ENCODE data around the gene ANKK1.

ANKK1 gene

DNA sequence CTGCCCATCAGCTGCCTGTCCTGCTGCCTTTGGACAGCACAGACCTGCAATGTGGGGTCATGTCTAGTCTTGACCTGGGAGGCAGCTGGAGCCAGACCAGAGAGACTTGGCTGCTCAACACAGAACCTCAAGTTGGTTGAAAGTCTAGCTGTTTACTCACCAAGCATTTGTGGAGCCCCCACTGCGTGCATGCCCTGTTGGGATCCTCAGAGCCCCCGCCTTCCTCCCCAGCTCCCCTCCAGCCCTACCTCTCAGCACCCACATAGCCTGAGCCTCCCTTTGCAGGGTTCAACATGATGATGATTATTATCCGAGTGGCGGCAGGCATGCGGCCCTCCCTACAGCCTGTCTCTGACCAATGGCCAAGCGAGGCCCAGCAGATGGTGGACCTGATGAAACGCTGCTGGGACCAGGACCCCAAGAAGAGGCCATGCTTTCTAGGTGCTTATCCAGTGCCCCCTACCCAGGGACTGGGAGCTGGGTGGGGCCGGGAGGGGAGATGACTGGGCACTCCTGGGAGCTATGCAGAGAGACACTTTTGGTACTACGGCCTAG is 8.3 kb downstream of the ANKK1 start:
- TF ChIP-seq SNAI2 (CRISPR knock-in tag; IDR thresholded peaks at IDR 0.05) (no peak), ZNF8 (CRISPR knock-in tag; IDR thresholded peaks at IDR 0.05) (no peak), ZC3H10 (CRISPR knock-in tag; IDR thresholded peaks at IDR 0.05) (no peak)
- no peak for ATAC-seq

DNA sequence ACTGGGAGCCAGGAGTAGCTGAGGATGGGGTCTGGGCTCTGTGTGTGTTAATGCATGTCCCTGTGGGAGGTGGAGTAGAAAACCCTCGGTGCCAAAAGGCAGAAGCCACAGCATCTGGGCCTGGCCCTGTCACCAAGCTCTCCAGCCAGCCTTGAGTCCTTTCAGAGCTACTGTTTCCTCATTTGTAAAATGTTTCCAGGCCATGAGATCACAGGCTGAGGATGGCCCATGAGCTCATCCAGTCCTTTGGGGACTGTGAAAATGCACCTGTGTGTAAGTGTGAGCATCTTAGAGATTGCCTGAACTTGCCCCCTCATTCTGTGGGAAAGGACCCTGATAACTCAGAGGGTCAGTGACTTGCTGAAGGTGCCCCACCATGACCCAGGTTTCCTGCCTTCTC is 9.1 kb downstream of the ANKK1 start:
- TF ChIP-seq, protein P1, sequence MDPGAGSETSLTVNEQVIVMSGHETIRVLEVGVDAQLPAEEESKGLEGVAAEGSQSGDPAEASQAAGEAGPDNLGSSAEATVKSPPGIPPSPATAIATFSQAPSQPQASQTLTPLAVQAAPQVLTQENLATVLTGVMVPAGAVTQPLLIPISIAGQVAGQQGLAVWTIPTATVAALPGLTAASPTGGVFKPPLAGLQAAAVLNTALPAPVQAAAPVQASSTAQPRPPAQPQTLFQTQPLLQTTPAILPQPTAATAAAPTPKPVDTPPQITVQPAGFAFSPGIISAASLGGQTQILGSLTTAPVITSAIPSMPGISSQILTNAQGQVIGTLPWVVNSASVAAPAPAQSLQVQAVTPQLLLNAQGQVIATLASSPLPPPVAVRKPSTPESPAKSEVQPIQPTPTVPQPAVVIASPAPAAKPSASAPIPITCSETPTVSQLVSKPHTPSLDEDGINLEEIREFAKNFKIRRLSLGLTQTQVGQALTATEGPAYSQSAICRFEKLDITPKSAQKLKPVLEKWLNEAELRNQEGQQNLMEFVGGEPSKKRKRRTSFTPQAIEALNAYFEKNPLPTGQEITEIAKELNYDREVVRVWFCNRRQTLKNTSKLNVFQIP (CRISPR knock-in tag; IDR thresholded peaks at IDR 0.05; ENCODE audit: borderline replicate concordance, low read depth): no peak
- TF ChIP-seq, protein P2, sequence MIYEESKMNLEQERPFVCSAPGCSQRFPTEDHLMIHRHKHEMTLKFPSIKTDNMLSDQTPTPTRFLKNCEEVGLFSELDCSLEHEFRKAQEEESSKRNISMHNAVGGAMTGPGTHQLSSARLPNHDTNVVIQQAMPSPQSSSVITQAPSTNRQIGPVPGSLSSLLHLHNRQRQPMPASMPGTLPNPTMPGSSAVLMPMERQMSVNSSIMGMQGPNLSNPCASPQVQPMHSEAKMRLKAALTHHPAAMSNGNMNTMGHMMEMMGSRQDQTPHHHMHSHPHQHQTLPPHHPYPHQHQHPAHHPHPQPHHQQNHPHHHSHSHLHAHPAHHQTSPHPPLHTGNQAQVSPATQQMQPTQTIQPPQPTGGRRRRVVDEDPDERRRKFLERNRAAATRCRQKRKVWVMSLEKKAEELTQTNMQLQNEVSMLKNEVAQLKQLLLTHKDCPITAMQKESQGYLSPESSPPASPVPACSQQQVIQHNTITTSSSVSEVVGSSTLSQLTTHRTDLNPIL (CRISPR knock-in tag; IDR thresholded peaks at IDR 0.05; ENCODE audit: low read depth): no peak
- TF ChIP-seq ZNF8 (CRISPR knock-in tag; IDR thresholded peaks at IDR 0.05) (no peak), RARB (CRISPR knock-in tag; IDR thresholded peaks at IDR 0.05) (no peak), SNAI2 (CRISPR knock-in tag; IDR thresholded peaks at IDR 0.05) (no peak), ARNTL (CRISPR knock-in tag; IDR thresholded peaks at IDR 0.05; ENCODE audit: borderline replicate concordance, low read depth) (no peak), CSDC2 (CRISPR knock-in tag; IDR thresholded peaks at IDR 0.05) (no peak), GLIS3 (CRISPR knock-in tag; IDR thresholded peaks at IDR 0.05) (no peak), ZFP3 (CRISPR knock-in tag; IDR thresholded peaks at IDR 0.05) (no peak), ZNF565 (CRISPR knock-in tag; conservative IDR thresholded peaks at IDR 0.05; ENCODE audit: low read depth) (no peak), ZC3H10 (CRISPR knock-in tag; IDR thresholded peaks at IDR 0.05) (no peak), ISL1 (CRISPR knock-in tag; IDR thresholded peaks at IDR 0.05) (no peak), PPARA (CRISPR knock-in tag; IDR thresholded peaks at IDR 0.05; ENCODE audit: borderline replicate concordance) (no peak), TOX (CRISPR knock-in tag; IDR thresholded peaks at IDR 0.05; ENCODE audit: borderline replicate concordance) (no peak), ZNF70 (CRISPR knock-in tag; IDR thresholded peaks at IDR 0.05) (no peak)
- TF ChIP-seq, protein P3, sequence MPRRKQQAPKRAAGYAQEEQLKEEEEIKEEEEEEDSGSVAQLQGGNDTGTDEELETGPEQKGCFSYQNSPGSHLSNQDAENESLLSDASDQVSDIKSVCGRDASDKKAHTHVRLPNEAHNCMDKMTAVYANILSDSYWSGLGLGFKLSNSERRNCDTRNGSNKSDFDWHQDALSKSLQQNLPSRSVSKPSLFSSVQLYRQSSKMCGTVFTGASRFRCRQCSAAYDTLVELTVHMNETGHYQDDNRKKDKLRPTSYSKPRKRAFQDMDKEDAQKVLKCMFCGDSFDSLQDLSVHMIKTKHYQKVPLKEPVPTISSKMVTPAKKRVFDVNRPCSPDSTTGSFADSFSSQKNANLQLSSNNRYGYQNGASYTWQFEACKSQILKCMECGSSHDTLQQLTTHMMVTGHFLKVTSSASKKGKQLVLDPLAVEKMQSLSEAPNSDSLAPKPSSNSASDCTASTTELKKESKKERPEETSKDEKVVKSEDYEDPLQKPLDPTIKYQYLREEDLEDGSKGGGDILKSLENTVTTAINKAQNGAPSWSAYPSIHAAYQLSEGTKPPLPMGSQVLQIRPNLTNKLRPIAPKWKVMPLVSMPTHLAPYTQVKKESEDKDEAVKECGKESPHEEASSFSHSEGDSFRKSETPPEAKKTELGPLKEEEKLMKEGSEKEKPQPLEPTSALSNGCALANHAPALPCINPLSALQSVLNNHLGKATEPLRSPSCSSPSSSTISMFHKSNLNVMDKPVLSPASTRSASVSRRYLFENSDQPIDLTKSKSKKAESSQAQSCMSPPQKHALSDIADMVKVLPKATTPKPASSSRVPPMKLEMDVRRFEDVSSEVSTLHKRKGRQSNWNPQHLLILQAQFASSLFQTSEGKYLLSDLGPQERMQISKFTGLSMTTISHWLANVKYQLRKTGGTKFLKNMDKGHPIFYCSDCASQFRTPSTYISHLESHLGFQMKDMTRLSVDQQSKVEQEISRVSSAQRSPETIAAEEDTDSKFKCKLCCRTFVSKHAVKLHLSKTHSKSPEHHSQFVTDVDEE (CRISPR knock-in tag; IDR thresholded peaks at IDR 0.05): no peak
- TF ChIP-seq, protein P4, sequence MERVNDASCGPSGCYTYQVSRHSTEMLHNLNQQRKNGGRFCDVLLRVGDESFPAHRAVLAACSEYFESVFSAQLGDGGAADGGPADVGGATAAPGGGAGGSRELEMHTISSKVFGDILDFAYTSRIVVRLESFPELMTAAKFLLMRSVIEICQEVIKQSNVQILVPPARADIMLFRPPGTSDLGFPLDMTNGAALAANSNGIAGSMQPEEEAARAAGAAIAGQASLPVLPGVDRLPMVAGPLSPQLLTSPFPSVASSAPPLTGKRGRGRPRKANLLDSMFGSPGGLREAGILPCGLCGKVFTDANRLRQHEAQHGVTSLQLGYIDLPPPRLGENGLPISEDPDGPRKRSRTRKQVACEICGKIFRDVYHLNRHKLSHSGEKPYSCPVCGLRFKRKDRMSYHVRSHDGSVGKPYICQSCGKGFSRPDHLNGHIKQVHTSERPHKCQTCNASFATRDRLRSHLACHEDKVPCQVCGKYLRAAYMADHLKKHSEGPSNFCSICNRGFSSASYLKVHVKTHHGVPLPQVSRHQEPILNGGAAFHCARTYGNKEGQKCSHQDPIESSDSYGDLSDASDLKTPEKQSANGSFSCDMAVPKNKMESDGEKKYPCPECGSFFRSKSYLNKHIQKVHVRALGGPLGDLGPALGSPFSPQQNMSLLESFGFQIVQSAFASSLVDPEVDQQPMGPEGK (CRISPR knock-in tag; IDR thresholded peaks at IDR 0.05; ENCODE audit: borderline replicate concordance): no peak
- no peak for ATAC-seq

DNA sequence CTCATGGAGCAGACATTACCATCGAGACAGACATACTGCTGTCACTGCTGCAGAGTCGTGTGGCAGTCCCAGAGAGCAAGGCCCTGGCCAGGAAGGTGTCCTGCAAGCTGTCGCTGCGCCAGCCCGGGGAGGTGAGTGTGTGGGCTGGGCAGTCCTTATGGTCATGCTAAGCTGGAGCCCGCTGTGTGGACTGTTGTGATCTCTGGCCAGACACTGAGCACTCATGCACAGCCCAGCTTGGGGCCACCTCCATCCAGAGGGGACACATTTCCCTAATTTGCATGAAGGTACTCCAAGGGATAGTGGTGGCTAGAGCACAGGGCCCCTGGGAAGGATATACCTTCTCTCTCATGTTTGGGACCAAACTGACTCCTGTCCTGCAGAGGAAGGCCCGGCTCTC is 9.6 kb downstream of the ANKK1 start:
- ATAC-seq: no peak
- TF ChIP-seq CSDC2 (CRISPR knock-in tag; IDR thresholded peaks at IDR 0.05) (no peak), ZFP3 (CRISPR knock-in tag; IDR thresholded peaks at IDR 0.05) (no peak), TCF4 (CRISPR knock-in tag; IDR thresholded peaks at IDR 0.05; ENCODE audit: borderline replicate concordance) (no peak), ESRRG (CRISPR knock-in tag; IDR thresholded peaks at IDR 0.05) (no peak), SNAI2 (CRISPR knock-in tag; IDR thresholded peaks at IDR 0.05) (no peak), ZNF565 (CRISPR knock-in tag; conservative IDR thresholded peaks at IDR 0.05; ENCODE audit: low read depth) (no peak), ARNTL (CRISPR knock-in tag; IDR thresholded peaks at IDR 0.05; ENCODE audit: borderline replicate concordance, low read depth) (no peak), ZFP30 (CRISPR knock-in tag; IDR thresholded peaks at IDR 0.05) (no peak), BACH2 (CRISPR knock-in tag; IDR thresholded peaks at IDR 0.05; ENCODE audit: borderline replicate concordance) (no peak), ISL1 (CRISPR knock-in tag; IDR thresholded peaks at IDR 0.05) (no peak), RARB (CRISPR knock-in tag; IDR thresholded peaks at IDR 0.05) (no peak), ZC3H10 (CRISPR knock-in tag; IDR thresholded peaks at IDR 0.05) (no peak), ZNF8 (CRISPR knock-in tag; IDR thresholded peaks at IDR 0.05) (no peak), TOX (CRISPR knock-in tag; IDR thresholded peaks at IDR 0.05; ENCODE audit: borderline replicate concordance) (no peak), ZNF70 (CRISPR knock-in tag; IDR thresholded peaks at IDR 0.05) (no peak), GLIS3 (CRISPR knock-in tag; IDR thresholded peaks at IDR 0.05) (no peak)
- TF ChIP-seq, protein P1 (CRISPR knock-in tag; IDR thresholded peaks at IDR 0.05; ENCODE audit: borderline replicate concordance, low read depth): no peak
- TF ChIP-seq, protein P5, sequence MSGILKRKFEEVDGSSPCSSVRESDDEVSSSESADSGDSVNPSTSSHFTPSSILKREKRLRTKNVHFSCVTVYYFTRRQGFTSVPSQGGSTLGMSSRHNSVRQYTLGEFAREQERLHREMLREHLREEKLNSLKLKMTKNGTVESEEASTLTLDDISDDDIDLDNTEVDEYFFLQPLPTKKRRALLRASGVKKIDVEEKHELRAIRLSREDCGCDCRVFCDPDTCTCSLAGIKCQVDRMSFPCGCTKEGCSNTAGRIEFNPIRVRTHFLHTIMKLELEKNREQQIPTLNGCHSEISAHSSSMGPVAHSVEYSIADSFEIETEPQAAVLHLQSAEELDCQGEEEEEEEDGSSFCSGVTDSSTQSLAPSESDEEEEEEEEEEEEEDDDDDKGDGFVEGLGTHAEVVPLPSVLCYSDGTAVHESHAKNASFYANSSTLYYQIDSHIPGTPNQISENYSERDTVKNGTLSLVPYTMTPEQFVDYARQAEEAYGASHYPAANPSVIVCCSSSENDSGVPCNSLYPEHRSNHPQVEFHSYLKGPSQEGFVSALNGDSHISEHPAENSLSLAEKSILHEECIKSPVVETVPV (CRISPR knock-in tag; IDR thresholded peaks at IDR 0.05): no peak
- TF ChIP-seq, protein P4 (CRISPR knock-in tag; IDR thresholded peaks at IDR 0.05; ENCODE audit: borderline replicate concordance): no peak
